ENCODE data around the gene MLANA.

GRCh38 chr9:5894237-5894959 is 3.7 kb downstream of the MLANA start:
- TF ChIP-seq CTCF (IDR thresholded peaks at IDR 0.05; ENCODE audit: insufficient read depth, low read length) (no peak), POLR2AphosphoS5 (IDR thresholded peaks at IDR 0.05; ENCODE audit: low read depth) (no peak)
